Progenitor cell of endocrine pancreas (in vitro differentiated cells): ENCODE data around the gene SEL1L. TPM values are rescaled to one million over a fixed set of nuclear protein-coding genes. Genes with fewer than 3 reads are reported as not detected.
A peak's percentile ranks its signal among the peaks of the same experiment; 100 is the strongest.

Source experiments
- DNase-seq: peaks from one replicate; pipeline ENCODE4 v3.0.0; 2021; ENCODE audit warnings: low spot score; ENCODE audit not compliant: unreplicated experiment
- H3K27ac Mint-ChIP-seq: 2 replicates; pipeline ENCODE4 v1.8.0; 2021; ENCODE audit warnings: mild to moderate bottlenecking, moderate library complexity, mixed read lengths
- H3K27me3 Mint-ChIP-seq: 2 replicates; pipeline ENCODE4 v1.8.0; 2021; ENCODE audit warnings: mixed read lengths
- H3K36me3 Mint-ChIP-seq: 2 replicates; pipeline ENCODE4 v1.8.0; 2022; ENCODE audit warnings: mixed read lengths; ENCODE audit not compliant: insufficient read depth
- H3K4me1 Mint-ChIP-seq: 2 replicates; pipeline ENCODE4 v1.8.0; 2021; ENCODE audit warnings: low read depth, mixed read lengths
- H3K4me3 Mint-ChIP-seq: 2 replicates; pipeline ENCODE4 v1.8.0; 2021; ENCODE audit warnings: low read depth, mild to moderate bottlenecking, moderate library complexity, mixed read lengths
- H3K9me3 Mint-ChIP-seq: 2 replicates; pipeline ENCODE4 v1.8.0; 2021; ENCODE audit warnings: low read depth, mixed read lengths
- total RNA-seq: library from RNA; stranded (reverse); gene quantifications from 2 replicates; pipeline ENCODE4 v1.2.1, GENCODE V29; 2021
- TF ChIP-seq, protein P1 (sequence below): fragments of 200-600 bp; sonication (generic); IDR thresholded peaks from one replicate; pipeline ENCODE4 v1.5.0; 2021; ENCODE audit warnings: antibody characterized with exemption, mild to moderate bottlenecking; ENCODE audit not compliant: unreplicated experiment

Gene SEL1L
- total RNA-seq, 1 donor from 2014 or later = 68.3 TPM

DNA sequence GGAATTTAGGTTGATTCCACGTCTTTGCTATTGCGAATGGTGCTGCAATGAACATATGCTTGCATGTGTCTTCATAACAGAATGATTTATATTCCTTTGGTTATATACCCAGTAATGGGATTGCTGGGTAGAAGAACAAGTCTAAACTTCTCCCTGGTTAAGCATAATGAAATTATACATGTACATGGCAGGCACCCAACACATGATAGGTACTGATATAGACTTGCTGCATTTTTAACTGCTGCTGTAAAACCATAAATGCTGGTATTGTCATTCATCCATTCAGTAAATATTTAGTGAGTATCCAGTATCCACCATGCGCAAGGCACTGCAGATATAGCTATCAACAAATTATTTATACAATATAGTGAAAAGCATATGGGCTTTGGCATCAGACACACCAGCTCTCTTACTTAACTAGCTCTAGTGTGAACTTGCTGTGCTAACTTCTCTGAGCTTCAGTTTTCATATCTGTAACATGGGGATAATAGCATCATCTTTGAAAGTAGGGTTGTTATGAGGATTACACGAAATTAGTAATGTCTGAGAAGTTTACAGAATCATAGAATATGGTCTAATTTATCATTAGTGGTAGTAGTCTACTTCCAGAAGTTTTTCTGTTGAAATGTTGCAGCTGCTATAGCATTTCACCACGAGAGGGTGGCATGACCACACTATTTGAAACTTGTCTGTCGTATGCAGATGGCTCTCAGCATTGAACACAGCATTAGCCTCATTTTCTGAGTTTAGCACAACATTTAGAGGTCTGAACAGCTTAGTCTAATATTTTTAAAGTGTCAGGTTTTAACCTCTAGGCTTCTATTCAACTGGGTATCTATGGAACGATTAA is 32.0 kb upstream of the SEL1L start:
- Mint-ChIP-seq H3K36me3 (no peaks in the 10 kb centered on the region), H3K27me3 (peaks cover 10% of the 10 kb centered on the region), H3K4me1 (peaks cover 5% of the 10 kb centered on the region), H3K27ac (no peak overlapping the region), H3K4me3 (no peak overlapping the region), H3K9me3 (no peaks in the 10 kb centered on the region)
- TF ChIP-seq, protein P1, sequence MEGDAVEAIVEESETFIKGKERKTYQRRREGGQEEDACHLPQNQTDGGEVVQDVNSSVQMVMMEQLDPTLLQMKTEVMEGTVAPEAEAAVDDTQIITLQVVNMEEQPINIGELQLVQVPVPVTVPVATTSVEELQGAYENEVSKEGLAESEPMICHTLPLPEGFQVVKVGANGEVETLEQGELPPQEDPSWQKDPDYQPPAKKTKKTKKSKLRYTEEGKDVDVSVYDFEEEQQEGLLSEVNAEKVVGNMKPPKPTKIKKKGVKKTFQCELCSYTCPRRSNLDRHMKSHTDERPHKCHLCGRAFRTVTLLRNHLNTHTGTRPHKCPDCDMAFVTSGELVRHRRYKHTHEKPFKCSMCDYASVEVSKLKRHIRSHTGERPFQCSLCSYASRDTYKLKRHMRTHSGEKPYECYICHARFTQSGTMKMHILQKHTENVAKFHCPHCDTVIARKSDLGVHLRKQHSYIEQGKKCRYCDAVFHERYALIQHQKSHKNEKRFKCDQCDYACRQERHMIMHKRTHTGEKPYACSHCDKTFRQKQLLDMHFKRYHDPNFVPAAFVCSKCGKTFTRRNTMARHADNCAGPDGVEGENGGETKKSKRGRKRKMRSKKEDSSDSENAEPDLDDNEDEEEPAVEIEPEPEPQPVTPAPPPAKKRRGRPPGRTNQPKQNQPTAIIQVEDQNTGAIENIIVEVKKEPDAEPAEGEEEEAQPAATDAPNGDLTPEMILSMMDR = peak; percentile 76
- no peak for DNase-seq

DNA sequence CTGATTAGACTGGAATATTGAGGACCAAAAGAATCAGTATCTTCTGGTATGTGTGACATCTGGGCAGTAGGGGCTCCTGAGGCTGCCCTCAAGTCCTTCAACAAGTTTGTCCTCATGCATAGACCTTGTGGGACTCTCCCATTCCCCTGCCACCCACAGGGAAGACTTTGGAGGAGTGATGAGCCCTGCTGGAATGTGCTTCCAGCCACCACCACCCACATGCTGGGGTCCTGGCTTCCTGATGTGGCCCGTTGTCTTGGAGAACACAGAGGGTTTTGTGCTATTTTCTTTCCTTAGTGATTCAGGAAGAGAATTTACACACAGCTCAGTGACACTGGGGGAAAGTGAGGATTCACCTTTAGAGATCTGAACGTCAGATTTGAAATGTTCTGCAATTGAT is 29.2 kb upstream of the SEL1L start:
- Mint-ChIP-seq H3K36me3 (no peaks in the 10 kb centered on the region), H3K27ac (no peak overlapping the region), H3K4me3 (no peak overlapping the region), H3K27me3 (peaks cover 4% of the 10 kb centered on the region), H3K4me1 (peaks cover 5% of the 10 kb centered on the region), H3K9me3 (peaks cover 3% of the 10 kb centered on the region)
- TF ChIP-seq, protein P1 = no peak
- DNase-seq = no peak

DNA sequence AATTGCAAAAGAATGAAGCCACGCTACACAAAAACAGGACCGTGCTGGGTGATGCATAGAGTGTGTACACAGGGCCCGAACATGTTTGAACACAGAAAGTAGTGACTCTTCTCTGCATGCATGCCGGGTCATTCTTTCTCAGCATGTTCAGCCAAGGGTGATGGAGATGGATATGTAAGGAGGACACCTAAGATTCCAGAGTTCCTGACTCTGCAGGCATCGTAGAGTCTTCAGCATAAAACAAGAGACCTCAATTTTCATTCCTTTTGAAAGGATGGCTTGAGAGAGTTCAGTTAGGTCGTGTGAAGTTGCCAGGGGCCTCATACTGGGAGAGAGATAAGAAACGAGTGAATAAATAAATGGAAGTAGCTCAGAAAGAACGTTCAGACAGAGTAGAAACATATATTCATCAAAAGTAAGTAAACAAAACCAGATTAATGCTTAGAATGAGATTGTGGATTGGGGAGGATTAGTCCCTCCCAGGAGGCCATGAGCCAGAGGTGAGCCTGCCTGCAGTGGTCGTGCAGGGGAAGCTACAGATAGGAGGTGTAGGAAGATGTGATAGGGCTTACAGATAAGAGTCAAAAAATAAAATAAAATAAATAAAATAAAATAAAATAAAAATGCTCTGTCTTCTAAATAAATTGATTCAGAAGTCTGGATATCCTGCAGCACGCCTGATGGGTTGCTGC is 27.6 kb upstream of the SEL1L start:
- Mint-ChIP-seq H3K36me3 (no peaks in the 10 kb centered on the region), H3K4me1 (peaks cover 5% of the 10 kb centered on the region), H3K27ac (no peak overlapping the region), H3K9me3 (peaks cover 3% of the 10 kb centered on the region), H3K4me3 (no peak overlapping the region), H3K27me3 (peaks cover 4% of the 10 kb centered on the region)
- DNase-seq = no peak
- TF ChIP-seq, protein P1 = no peak

DNA sequence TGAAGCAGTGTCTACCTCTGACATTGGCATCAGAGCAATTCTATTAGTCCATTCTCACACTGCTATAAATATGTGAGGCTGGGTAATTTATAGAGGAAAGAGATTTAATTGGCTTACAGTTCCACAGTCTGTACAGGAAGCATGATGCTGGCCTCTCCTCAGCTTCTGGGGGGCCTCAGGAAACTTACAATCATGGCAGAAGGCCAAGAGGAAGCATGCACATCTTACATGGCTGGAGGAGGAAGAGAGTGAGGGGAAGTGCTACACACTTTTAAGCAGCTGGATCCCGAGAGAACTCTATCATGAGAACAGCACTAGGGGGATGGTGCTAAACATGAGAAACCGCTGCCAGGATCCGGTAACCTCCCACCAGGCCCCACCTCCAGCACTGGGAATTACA is 25.7 kb upstream of the SEL1L start:
- H3K4me1 Mint-ChIP-seq = peaks cover 5% of the 10 kb centered on the region
- H3K27me3 Mint-ChIP-seq = peaks cover 4% of the 10 kb centered on the region
- TF ChIP-seq, protein P1 = no peak
- peaks cover 3% of the 10 kb centered on the region for H3K9me3 Mint-ChIP-seq
- H3K36me3 Mint-ChIP-seq = no peaks in the 10 kb centered on the region
- no peak for DNase-seq
- no peak overlapping the region for H3K27ac Mint-ChIP-seq
- no peak overlapping the region for H3K4me3 Mint-ChIP-seq

DNA sequence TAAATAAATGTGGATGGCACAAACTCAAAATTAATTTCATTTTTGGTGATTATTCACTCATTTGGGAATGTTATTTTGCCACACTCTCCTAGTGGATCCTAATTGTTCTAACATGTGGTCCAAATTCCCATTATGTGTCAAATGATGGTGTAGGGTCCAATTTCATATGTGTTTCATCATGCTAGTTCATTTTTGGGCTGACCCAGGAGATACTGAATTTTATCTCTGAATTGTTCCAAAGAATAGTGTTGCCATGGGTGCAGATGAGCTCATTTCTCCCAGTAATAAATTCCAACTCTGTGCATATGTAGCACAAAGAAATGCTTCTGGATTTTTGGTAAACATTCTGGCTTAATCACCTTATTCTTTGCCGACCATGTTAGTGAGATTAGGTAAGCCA is 23.5 kb upstream of the SEL1L start:
- TF ChIP-seq, protein P1 = no peak
- Mint-ChIP-seq H3K9me3 (peaks cover 3% of the 10 kb centered on the region), H3K4me1 (peaks cover 5% of the 10 kb centered on the region), H3K27ac (no peak overlapping the region), H3K27me3 (no peaks in the 10 kb centered on the region), H3K4me3 (no peak overlapping the region), H3K36me3 (no peaks in the 10 kb centered on the region)
- no peak for DNase-seq
